Natural killer cell treated with Interleukin-12 subunit alpha and Interleukin-12 subunit beta and Interleukin-15 and Interleukin-18, amount 100 ng/mL, for 72 hours (primary cell): ENCODE measurements around the gene RPL38. TPM values are rescaled to one million over a fixed set of nuclear protein-coding genes. Genes with fewer than 3 reads are reported as not detected.
A peak's percentile ranks its signal among the peaks of the same experiment; 100 is the strongest.

Experiments used
- ATAC-seq, 2 donors: fragments of 150-1000 bp; cut with Tn5 transposase in 1 of 2; sonication (Bioruptor Pico), chemical (Tn5 transposase) in 1 of 2; 2 replicates each; pipeline ENCODE4 v1.10.0; 2021
- DNase-seq: peaks from one replicate; pipeline ENCODE4 v3.0.0; 2022; ENCODE audit warnings: low spot score
- H3K27ac Mint-ChIP-seq, 2 donors: 1 replicate in 1 of 2; 2 replicates in 1 of 2; pipeline ENCODE4 v1.8.0; 2022; ENCODE audit warnings: mixed read lengths in 2 of 2, mild to moderate bottlenecking in 1 of 2, moderate library complexity in 1 of 2
- H3K27me3 Mint-ChIP-seq, 2 donors: 1 replicate in 1 of 2; 2 replicates in 1 of 2; pipeline ENCODE4 v1.8.0; 2022; ENCODE audit warnings: mixed read lengths in 2 of 2
- H3K36me3 Mint-ChIP-seq: one replicate; pipeline ENCODE4 v1.8.0; 2022; ENCODE audit warnings: mixed read lengths
- H3K4me1 Mint-ChIP-seq, 2 donors: 1 replicate in 1 of 2; 2 replicates in 1 of 2; pipeline ENCODE4 v1.8.0; 2022; ENCODE audit warnings: low read depth in 2 of 2, mixed read lengths in 2 of 2, mild to moderate bottlenecking in 1 of 2
- H3K4me3 Mint-ChIP-seq: one replicate; pipeline ENCODE4 v1.8.0; 2022; ENCODE audit warnings: mixed read lengths
- H3K9me3 Mint-ChIP-seq: 2 replicates; pipeline ENCODE4 v1.8.0; 2022; ENCODE audit warnings: mixed read lengths
- total RNA-seq, 2 donors: library from RNA; stranded (reverse); gene quantifications; one replicate each; pipeline ENCODE4 v1.2.3, GENCODE V29; 2022

The RPL38 gene
- total RNA-seq, 2 donors from 2014 or later = 593 to 982 TPM

DNA sequence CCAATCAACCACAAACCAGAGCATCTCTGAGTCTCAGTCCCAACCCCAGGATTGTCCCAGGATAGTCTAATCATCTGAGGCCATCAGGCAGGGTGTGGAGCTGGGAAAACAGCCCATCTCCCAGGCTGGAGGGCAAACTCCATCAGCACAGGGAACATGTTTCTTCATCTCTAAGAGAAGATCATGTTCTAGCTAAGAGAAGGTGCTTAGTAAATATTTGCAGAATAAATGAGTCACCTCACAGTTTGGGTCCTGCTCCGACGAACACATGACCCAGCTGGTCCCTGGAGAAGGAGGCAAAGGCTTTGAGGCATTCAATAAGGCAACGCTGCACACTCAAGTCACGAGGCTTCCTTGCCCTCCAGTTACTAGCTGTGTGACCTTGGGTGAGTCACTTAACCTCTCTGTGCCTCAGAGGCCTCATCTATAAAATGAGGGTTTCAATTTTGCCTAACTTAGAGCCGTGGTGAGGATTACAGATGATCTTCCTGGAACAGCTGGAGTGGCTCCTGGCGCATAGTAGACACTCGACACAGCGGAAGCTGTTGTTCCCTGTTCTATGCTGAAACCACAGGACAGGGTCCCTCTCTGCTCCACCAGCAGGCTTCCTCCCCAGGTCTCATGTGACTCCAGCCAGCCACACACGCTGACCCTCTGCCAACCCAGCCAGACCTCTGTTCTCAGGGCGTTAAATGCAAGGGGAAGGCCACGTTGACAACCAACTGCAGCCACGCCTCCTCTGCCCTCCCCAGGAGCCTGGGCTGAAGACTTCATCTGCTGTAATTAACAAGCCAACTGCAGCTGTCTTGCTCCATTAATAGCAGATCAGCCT is 10.3 kb upstream of the RPL38 start:
- ATAC-seq = no peak

GRCh38 chr17:74194682-74195081 is 8.8 kb upstream of the RPL38 start:
- peaks cover 2 to 9% of the 10 kb centered on the region in 2 donors for H3K4me1 Mint-ChIP-seq
- peaks cover 14 to 23% of the 10 kb centered on the region in 2 donors for H3K27me3 Mint-ChIP-seq
- H3K4me3 Mint-ChIP-seq = no peak overlapping the region
- no peak overlapping the region for H3K27ac Mint-ChIP-seq
- ATAC-seq (no peak), DNase-seq (no peak)
- H3K36me3 Mint-ChIP-seq = no peaks in the 10 kb centered on the region
- no peaks in the 10 kb centered on the region for H3K9me3 Mint-ChIP-seq

More for the DNA sequence above, 10.3 kb upstream of the RPL38 start:
- no peak overlapping the region for H3K27ac Mint-ChIP-seq
- peaks cover 14 to 22% of the 10 kb centered on the region in 2 donors for H3K27me3 Mint-ChIP-seq
- no peaks in the 10 kb centered on the region for H3K9me3 Mint-ChIP-seq
- DNase-seq = no peak
- peaks cover 0 to 3% of the 10 kb centered on the region in 2 donors for H3K4me1 Mint-ChIP-seq
- no peak overlapping the region for H3K4me3 Mint-ChIP-seq
- no peaks in the 10 kb centered on the region for H3K36me3 Mint-ChIP-seq

- no peaks in the 10 kb centered on the region for H3K9me3 Mint-ChIP-seq
Measured at GRCh38 chr17:74196541-74197317, 6.7 kb upstream of the RPL38 start.

GRCh38 chr17:74197801-74198200 is 5.7 kb upstream of the RPL38 start:
- no peak overlapping the region for H3K27ac Mint-ChIP-seq
- DNase-seq (no peak), ATAC-seq (no peak)
- H3K36me3 Mint-ChIP-seq = no peaks in the 10 kb centered on the region
- peaks cover 14 to 25% of the 10 kb centered on the region in 2 donors for H3K27me3 Mint-ChIP-seq
- H3K4me3 Mint-ChIP-seq = no peak overlapping the region
- no peaks in the 10 kb centered on the region for H3K9me3 Mint-ChIP-seq
- peaks cover 9 to 12% of the 10 kb centered on the region in 2 donors for H3K4me1 Mint-ChIP-seq

More at GRCh38 chr17:74196541-74197317, 6.7 kb upstream of the RPL38 start:
- Mint-ChIP-seq H3K4me3 (no peak overlapping the region), H3K27me3 (peaks cover 14 to 26% of the 10 kb centered on the region in 2 donors), H3K36me3 (no peaks in the 10 kb centered on the region), H3K27ac (no peak overlapping the region), H3K4me1 (peaks cover 5 to 11% of the 10 kb centered on the region in 2 donors)
- ATAC-seq (no peak), DNase-seq (no peak)

DNA sequence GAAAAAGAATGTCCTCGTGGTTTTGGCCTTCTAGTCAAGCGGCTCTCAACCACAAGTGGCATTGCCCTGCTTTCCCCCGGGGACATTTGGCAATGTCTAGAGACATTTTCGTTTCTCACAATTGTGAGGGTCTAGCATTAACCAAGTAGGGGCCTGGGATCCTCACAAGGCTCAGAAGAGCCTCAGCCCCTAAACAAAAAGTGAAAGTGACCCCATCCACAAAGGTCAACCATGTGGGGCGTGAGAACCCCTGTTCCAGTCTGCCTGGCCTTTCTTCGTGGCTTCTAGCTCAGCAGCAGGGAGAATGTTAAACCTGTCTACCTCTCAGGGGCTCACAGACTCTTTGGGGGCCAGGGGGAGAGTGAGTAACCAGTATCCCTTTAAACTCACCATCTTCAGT is 4.8 kb upstream of the RPL38 start:
- DNase-seq = no peak
- no peak overlapping the region for H3K27ac Mint-ChIP-seq
- no peaks in the 10 kb centered on the region for H3K9me3 Mint-ChIP-seq
- peaks cover 16 to 19% of the 10 kb centered on the region in 2 donors for H3K4me1 Mint-ChIP-seq
- no peak overlapping the region for H3K4me3 Mint-ChIP-seq
- H3K27me3 Mint-ChIP-seq = peaks cover 14 to 24% of the 10 kb centered on the region in 2 donors
- no peaks in the 10 kb centered on the region for H3K36me3 Mint-ChIP-seq
- no peak for ATAC-seq

DNA sequence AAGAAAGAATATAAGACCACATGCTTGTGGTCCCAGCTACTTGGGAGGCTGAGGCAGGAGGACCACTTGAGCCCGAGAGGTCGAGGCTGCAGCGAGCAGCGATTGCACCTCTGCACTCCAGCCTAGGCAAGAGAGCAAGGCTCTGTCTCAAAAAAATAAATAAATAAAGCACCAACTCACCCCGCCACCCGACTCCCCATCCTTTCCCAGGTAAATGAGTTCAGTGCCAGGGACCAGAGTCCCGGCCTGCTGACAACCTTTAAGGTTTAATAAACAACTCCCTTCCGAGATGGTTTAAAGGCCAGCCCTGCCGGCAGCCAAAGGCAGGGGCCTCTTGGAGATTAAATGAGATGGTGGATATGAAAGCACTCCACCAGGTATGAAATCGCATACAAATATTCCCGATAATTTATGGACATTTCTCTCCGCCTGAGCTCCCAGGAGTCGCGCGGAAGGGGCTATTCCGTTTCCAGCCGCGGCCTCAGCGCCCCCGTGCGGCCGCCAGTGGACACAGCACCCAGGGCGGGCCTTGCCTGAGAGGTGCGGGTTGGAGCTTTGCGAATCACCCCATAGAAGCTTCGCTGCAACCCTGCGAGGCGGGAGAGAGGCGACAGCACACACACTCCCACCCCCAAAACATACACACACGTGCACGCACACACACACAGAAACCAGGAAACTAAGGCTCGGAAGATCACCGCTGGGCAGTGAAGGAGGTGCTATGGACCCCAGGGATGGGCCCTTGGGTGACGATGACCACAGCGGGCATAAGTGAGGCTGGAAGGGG is 4.0 kb upstream of the RPL38 start:
- ATAC-seq = peak; percentile 46 to 59
- Mint-ChIP-seq H3K9me3 (no peaks in the 10 kb centered on the region), H3K4me3 (no peak overlapping the region), H3K36me3 (no peaks in the 10 kb centered on the region), H3K4me1 (peaks cover 17 to 19% of the 10 kb centered on the region in 2 donors), H3K27ac (peak overlapping the region in 1 of 2 donors; percentile 7), H3K27me3 (peaks cover 13 to 22% of the 10 kb centered on the region in 2 donors)
- DNase-seq = peak; percentile 80

DNA sequence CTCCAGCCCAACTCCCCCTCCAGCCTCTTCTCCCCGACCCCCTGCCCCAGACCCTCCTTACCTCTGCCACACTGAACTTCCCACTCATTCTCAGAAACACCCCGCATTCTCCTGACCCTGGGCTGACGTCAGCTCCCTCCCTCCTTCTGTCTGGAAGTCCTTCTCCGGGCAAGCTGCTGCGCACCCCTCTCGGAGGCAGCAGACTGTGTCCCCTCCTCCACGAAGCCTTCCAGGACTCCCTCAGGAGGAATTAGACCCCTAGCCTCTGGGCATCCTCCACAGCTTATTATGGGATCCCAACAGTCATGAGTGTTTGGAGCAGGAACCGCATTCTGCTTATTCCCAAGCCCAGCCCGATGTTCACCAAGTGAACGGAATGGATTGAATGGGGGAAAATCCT is 3.4 kb upstream of the RPL38 start:
- H3K4me3 Mint-ChIP-seq = no peak overlapping the region

DNA sequence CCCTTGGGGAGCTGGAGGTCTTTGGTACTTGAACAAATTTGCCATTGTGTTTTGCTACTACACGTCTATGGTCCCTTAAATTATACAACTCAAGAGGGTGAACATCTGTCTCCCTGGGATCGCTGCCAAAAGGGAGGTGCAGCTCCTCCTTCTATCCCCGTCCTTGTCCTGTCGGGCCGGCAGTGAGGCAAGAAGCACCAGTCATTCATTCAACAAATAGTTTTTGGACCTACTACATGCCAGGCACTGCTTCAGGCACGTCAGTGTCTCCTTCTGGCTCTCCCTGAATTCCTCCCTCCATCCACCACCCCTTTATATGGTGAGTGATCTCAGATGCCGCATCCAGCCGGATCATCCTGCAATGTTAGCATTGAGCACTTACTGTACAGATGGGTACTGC is 2.2 kb upstream of the RPL38 start:
- Mint-ChIP-seq H3K36me3 (peaks cover 7% of the 10 kb centered on the region), H3K27me3 (peaks cover 7 to 15% of the 10 kb centered on the region in 2 donors), H3K27ac (no peak overlapping the region), H3K9me3 (no peaks in the 10 kb centered on the region), H3K4me1 (peaks cover 30 to 32% of the 10 kb centered on the region in 2 donors), H3K4me3 (no peak overlapping the region)
- ATAC-seq (no peak), DNase-seq (no peak)

More for the DNA sequence above, 3.4 kb upstream of the RPL38 start:
- Mint-ChIP-seq H3K36me3 (peaks cover 3% of the 10 kb centered on the region), H3K27ac (peak overlapping the region in 1 of 2 donors; percentile 7), H3K9me3 (no peaks in the 10 kb centered on the region), H3K27me3 (peaks cover 7 to 19% of the 10 kb centered on the region in 2 donors), H3K4me1 (peaks cover 21 to 24% of the 10 kb centered on the region in 2 donors)
- ATAC-seq (no peak), DNase-seq (no peak)

- H3K36me3 Mint-ChIP-seq = peaks cover 7% of the 10 kb centered on the region
- H3K27ac Mint-ChIP-seq = peak overlapping the region in 1 of 2 donors; percentile 71
- ATAC-seq = no peak
- DNase-seq = no peak
- H3K4me3 Mint-ChIP-seq = no peak overlapping the region
- no peaks in the 10 kb centered on the region for H3K9me3 Mint-ChIP-seq
- H3K4me1 Mint-ChIP-seq = peaks cover 34% of the 10 kb centered on the region in 2 donors
- peaks cover 5 to 15% of the 10 kb centered on the region in 2 donors for H3K27me3 Mint-ChIP-seq
Measured at GRCh38 chr17:74201948-74202347, 1.5 kb upstream of the RPL38 start.

GRCh38 chr17:74202938-74203337 is 540 bp upstream of the RPL38 start:
- no peaks in the 10 kb centered on the region for H3K9me3 Mint-ChIP-seq
- H3K4me3 Mint-ChIP-seq = peak overlapping the region; percentile 98
- H3K4me1 Mint-ChIP-seq = peaks cover 34 to 37% of the 10 kb centered on the region in 2 donors
- peaks cover 7% of the 10 kb centered on the region for H3K36me3 Mint-ChIP-seq
- peaks cover 0 to 12% of the 10 kb centered on the region in 2 donors for H3K27me3 Mint-ChIP-seq
- peak overlapping the region; percentile 98 to 99 for H3K27ac Mint-ChIP-seq
- DNase-seq = no peak
- no peak for ATAC-seq

DNA sequence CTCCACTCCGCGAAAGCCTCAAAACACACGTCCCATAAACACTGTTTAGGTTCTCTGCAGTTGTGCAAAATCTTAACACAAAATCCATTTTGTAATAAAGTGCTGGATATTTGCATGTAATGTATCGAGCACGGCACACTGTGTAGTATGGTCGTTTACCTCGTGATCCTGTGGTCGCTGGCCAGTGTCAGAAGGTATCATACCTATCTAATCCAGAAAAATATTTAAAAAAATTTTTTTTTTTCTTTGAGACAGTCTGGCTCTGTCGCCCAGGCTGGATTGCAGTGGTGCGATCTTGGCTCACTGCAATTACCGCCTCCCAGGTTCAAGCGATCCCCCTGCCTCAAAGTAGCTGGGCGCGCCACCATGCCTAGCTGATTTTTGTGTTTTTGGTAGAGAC is 996 bp downstream of the RPL38 start:
- Mint-ChIP-seq H3K27ac (peak overlapping the region; percentile 98 to 99), H3K4me1 (peaks cover 39 to 42% of the 10 kb centered on the region in 2 donors)

GRCh38 chr17:74205274-74205673 is 1.8 kb downstream of the RPL38 start:
- peaks cover 20% of the 10 kb centered on the region for H3K36me3 Mint-ChIP-seq
- H3K4me3 Mint-ChIP-seq = peak overlapping the region; percentile 98
- H3K4me1 Mint-ChIP-seq = peaks cover 37 to 39% of the 10 kb centered on the region in 2 donors
- no peaks in the 10 kb centered on the region for H3K9me3 Mint-ChIP-seq
- peaks cover 0 to 7% of the 10 kb centered on the region in 2 donors for H3K27me3 Mint-ChIP-seq
- ATAC-seq (no peak), DNase-seq (no peak)
- peak overlapping the region; percentile 98 to 99 for H3K27ac Mint-ChIP-seq

More for the DNA sequence above, 996 bp downstream of the RPL38 start:
- Mint-ChIP-seq H3K27me3 (peaks cover 0 to 10% of the 10 kb centered on the region in 2 donors), H3K9me3 (no peaks in the 10 kb centered on the region), H3K4me3 (peak overlapping the region; percentile 98), H3K36me3 (peaks cover 14% of the 10 kb centered on the region)
- DNase-seq (no peak), ATAC-seq (no peak)

DNA sequence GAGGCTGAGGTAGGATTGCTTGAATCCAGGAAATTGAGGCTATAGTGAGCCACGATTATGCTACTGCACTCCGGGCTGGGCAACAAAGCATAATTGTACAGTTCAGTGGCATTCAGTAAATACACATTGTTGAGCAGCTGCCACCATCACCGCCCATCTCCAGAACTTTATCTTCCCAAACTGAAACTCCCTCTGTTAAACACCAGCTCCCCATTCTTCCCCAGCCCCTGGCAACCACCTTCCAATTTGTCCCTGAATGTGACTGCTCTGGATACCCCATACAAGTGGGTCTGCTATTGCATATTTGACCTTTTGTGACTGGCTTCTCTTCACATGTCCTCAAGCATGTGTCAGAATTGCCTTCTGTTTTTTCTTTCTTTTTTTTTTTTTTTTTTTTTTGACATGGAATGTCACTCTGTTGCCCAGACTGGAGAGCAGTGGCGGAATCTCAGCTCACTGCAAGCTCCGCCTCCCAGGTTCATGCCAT is 2.9 kb downstream of the RPL38 start:
- Mint-ChIP-seq H3K27me3 (peaks cover 0 to 5% of the 10 kb centered on the region in 2 donors), H3K4me3 (peak overlapping the region; percentile 51), H3K36me3 (peaks cover 24% of the 10 kb centered on the region), H3K9me3 (no peaks in the 10 kb centered on the region), H3K4me1 (peaks cover 41 to 44% of the 10 kb centered on the region in 2 donors), H3K27ac (peak overlapping the region; percentile 58 to 98)
- DNase-seq (no peak), ATAC-seq (no peak)
